GM13977 (cell line): Measurements from ENCODE around the gene CNBP.

Experiments
- DNase-seq: peaks from one replicate; pipeline ENCODE4 v3.0.0; 2012; ENCODE audit warnings: low spot score
- CTCF ChIP-seq: IDR thresholded peaks from 2 replicates; pipeline ENCODE4 v1.5.1; 2012; ENCODE audit warnings: mild to moderate bottlenecking, control low read depth; ENCODE audit not compliant: insufficient read depth; ENCODE audit errors: extremely low read depth, missing control alignments
- in situ Hi-C: fragments of 300-500 bp; cut with MboI; formaldehyde crosslinking; loops from one replicate; pipeline ENCODE4 v1.12.0; 2022; ENCODE audit warnings: low sequenced_read_pairs, low pct_unique_long_range_greater_than_20kb, mixed read lengths, inconsistent platforms; ENCODE audit not compliant: unreplicated experiment

Gene CNBP

GRCh38 chr3:129218742-129219141, 35.0 kb upstream of the CNBP start:
- in situ Hi-C loops = no loop called here
- DNase-seq = no peak
- no peak for TF ChIP-seq CTCF

- in situ Hi-C loops = no loop called here
- no peak for TF ChIP-seq CTCF
- DNase-seq = no peak
These were observed 29.5 kb upstream of the CNBP start for GRCh38 chr3:129213238-129213637.

- TF ChIP-seq CTCF = no peak
- DNase-seq = no peak
- in situ Hi-C loops = no loop called here
These were observed 28.1 kb upstream of the CNBP start for GRCh38 chr3:129211772-129212171.

- in situ Hi-C loops = no loop called here
- TF ChIP-seq CTCF = no peak
- DNase-seq = no peak
These were observed 27.6 kb upstream of the CNBP start for GRCh38 chr3:129211345-129211744.

- no peak for DNase-seq
- no peak for TF ChIP-seq CTCF
- in situ Hi-C loops = no loop called here
These were observed 23.8 kb upstream of the CNBP start for GRCh38 chr3:129207479-129207878.

- no peak for DNase-seq
- no peak for TF ChIP-seq CTCF
- in situ Hi-C loops = no loop called here
These were observed 21.6 kb upstream of the CNBP start for GRCh38 chr3:129205109-129205832.
